NCI-H748 treated with DMSO at 0.1 percent for 48 hours (cell line): ENCODE data around the gene FOXP1.
A peak's percentile ranks its signal among the peaks of the same experiment; 100 is the strongest.

ENCODE experiments used
- DNase-seq: peaks from one replicate; lab custom pipeline; 2025; lab: John Stamatoyannopoulos, UW

FOXP1 gene

GRCh38 chr3:71305231-71306206 lies 278.0 kb downstream of the FOXP1 start:
- peak; percentile 35 for DNase-seq

GRCh38 chr3:71304684-71305083 lies 278.8 kb downstream of the FOXP1 start:
- peak; percentile 7 for DNase-seq

GRCh38 chr3:71304247-71304646 lies 279.3 kb downstream of the FOXP1 start:
- peak; percentile 28 for DNase-seq

- DNase-seq = no peak
Measured at GRCh38 chr3:71303627-71304200, 279.8 kb downstream of the FOXP1 start.

- no peak for DNase-seq
Measured at GRCh38 chr3:71302604-71303003, 280.9 kb downstream of the FOXP1 start.

- DNase-seq = no peak
Measured at GRCh38 chr3:71300951-71301393, 282.6 kb downstream of the FOXP1 start.

GRCh38 chr3:71299160-71299559 lies 284.4 kb downstream of the FOXP1 start:
- DNase-seq = peak; percentile 77

GRCh38 chr3:71294919-71295318 lies 288.6 kb downstream of the FOXP1 start:
- no peak for DNase-seq

- DNase-seq = no peak
Measured at GRCh38 chr3:71290301-71290700, 293.2 kb downstream of the FOXP1 start.

- DNase-seq = no peak
Measured at GRCh38 chr3:71288269-71288930, 295.1 kb downstream of the FOXP1 start.

- no peak for DNase-seq
Measured at GRCh38 chr3:71285086-71285485, 298.4 kb downstream of the FOXP1 start.

GRCh38 chr3:71282976-71283375 lies 300.6 kb downstream of the FOXP1 start:
- no peak for DNase-seq

- no peak for DNase-seq
Measured at GRCh38 chr3:71281280-71281679, 302.2 kb downstream of the FOXP1 start.

- no peak for DNase-seq
Measured at GRCh38 chr3:71277341-71277740, 306.2 kb downstream of the FOXP1 start.

GRCh38 chr3:71276531-71276930 lies 307.0 kb downstream of the FOXP1 start:
- no peak for DNase-seq

- DNase-seq = no peak
Measured at GRCh38 chr3:71273453-71273852, 310.1 kb downstream of the FOXP1 start.

GRCh38 chr3:71271596-71271995 lies 311.9 kb downstream of the FOXP1 start:
- no peak for DNase-seq

- no peak for DNase-seq
Measured at GRCh38 chr3:71269906-71270305, 313.6 kb downstream of the FOXP1 start.

GRCh38 chr3:71268462-71268999 lies 315.0 kb downstream of the FOXP1 start:
- DNase-seq = no peak

GRCh38 chr3:71266875-71267274 lies 316.7 kb downstream of the FOXP1 start:
- no peak for DNase-seq

- DNase-seq = no peak
Measured at GRCh38 chr3:71265365-71265915, 318.1 kb downstream of the FOXP1 start.

- no peak for DNase-seq
Measured at GRCh38 chr3:71264840-71265239, 318.7 kb downstream of the FOXP1 start.
